Ishikawa (cell line): ENCODE results near the gene MRPL57.

ENCODE experiments used
- CEBPB ChIP-seq: IDR thresholded peaks from 2 replicates; pipeline ENCODE4 v1.6.1; 2012
- CREB1 ChIP-seq: IDR thresholded peaks from 2 replicates; pipeline ENCODE4 v1.6.1; 2012; ENCODE audit warnings: low read depth
- FOXM1 ChIP-seq: IDR thresholded peaks from 2 replicates; pipeline ENCODE4 v1.6.1; 2012; ENCODE audit warnings: low read depth, borderline replicate concordance
- MAX ChIP-seq: IDR thresholded peaks from 2 replicates; pipeline ENCODE4 v1.6.1; 2012
- TAF1 ChIP-seq: IDR thresholded peaks from 2 replicates; pipeline ENCODE4 v1.6.1; 2012; ENCODE audit warnings: low read depth, mild to moderate bottlenecking
- TCF12 ChIP-seq: IDR thresholded peaks from 2 replicates; pipeline ENCODE4 v1.6.1; 2012; ENCODE audit warnings: low read depth
- TEAD4 ChIP-seq: IDR thresholded peaks from 2 replicates; pipeline ENCODE4 v1.6.1; 2012
- YY1 ChIP-seq: IDR thresholded peaks from 2 replicates; pipeline ENCODE4 v1.6.1; 2012; ENCODE audit warnings: low read depth
- TF ChIP-seq, protein P1 (sequence below): IDR thresholded peaks from 2 replicates; pipeline ENCODE4 v1.6.1; 2012
- TF ChIP-seq, protein P2 (sequence below): IDR thresholded peaks from 2 replicates; pipeline ENCODE4 v1.6.1; 2012; ENCODE audit warnings: low read depth, mild to moderate bottlenecking

MRPL57 gene

GRCh38 chr13:21227917-21228316, 51.5 kb downstream of the MRPL57 start:
- TF ChIP-seq FOXM1: no peak
- no peak for TF ChIP-seq YY1
- TF ChIP-seq, protein P1, sequence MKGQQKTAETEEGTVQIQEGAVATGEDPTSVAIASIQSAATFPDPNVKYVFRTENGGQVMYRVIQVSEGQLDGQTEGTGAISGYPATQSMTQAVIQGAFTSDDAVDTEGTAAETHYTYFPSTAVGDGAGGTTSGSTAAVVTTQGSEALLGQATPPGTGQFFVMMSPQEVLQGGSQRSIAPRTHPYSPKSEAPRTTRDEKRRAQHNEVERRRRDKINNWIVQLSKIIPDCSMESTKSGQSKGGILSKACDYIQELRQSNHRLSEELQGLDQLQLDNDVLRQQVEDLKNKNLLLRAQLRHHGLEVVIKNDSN: no peak
- TF ChIP-seq TEAD4: no peak
- no peak for TF ChIP-seq TCF12
- no peak for TF ChIP-seq CEBPB
- TF ChIP-seq, protein P2, sequence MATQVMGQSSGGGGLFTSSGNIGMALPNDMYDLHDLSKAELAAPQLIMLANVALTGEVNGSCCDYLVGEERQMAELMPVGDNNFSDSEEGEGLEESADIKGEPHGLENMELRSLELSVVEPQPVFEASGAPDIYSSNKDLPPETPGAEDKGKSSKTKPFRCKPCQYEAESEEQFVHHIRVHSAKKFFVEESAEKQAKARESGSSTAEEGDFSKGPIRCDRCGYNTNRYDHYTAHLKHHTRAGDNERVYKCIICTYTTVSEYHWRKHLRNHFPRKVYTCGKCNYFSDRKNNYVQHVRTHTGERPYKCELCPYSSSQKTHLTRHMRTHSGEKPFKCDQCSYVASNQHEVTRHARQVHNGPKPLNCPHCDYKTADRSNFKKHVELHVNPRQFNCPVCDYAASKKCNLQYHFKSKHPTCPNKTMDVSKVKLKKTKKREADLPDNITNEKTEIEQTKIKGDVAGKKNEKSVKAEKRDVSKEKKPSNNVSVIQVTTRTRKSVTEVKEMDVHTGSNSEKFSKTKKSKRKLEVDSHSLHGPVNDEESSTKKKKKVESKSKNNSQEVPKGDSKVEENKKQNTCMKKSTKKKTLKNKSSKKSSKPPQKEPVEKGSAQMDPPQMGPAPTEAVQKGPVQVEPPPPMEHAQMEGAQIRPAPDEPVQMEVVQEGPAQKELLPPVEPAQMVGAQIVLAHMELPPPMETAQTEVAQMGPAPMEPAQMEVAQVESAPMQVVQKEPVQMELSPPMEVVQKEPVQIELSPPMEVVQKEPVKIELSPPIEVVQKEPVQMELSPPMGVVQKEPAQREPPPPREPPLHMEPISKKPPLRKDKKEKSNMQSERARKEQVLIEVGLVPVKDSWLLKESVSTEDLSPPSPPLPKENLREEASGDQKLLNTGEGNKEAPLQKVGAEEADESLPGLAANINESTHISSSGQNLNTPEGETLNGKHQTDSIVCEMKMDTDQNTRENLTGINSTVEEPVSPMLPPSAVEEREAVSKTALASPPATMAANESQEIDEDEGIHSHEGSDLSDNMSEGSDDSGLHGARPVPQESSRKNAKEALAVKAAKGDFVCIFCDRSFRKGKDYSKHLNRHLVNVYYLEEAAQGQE: no peak
- TF ChIP-seq TAF1: no peak
- TF ChIP-seq CREB1: no peak
- TF ChIP-seq MAX: no peak
